H9 (cell line): ENCODE data around the gene TRPT1. TPM values are rescaled to one million over a fixed set of nuclear protein-coding genes. Genes with fewer than 3 reads are reported as not detected.

Source experiments
- DNase-seq: peaks from one replicate; pipeline ENCODE4 v3.0.0-alpha.2; 2017
- H2AFZ ChIP-seq: one replicate; pipeline ENCODE4 v1.6.1; 2013; ENCODE audit warnings: mild to moderate bottlenecking, low read length, control low read depth, moderate library complexity
- H2AK5ac ChIP-seq: 2 replicates; pipeline ENCODE4 v1.6.1; 2013; ENCODE audit warnings: low read length, control low read depth, mixed read lengths; ENCODE audit not compliant: insufficient read length
- H2BK120ac ChIP-seq: one replicate; pipeline ENCODE4 v1.6.1; 2013; ENCODE audit warnings: low read depth, mild to moderate bottlenecking, low read length, control low read depth, inconsistent platforms; ENCODE audit not compliant: poor library complexity, severe bottlenecking
- H2BK12ac ChIP-seq: 2 replicates; pipeline ENCODE4 v1.6.1; 2013; ENCODE audit warnings: low read length, control low read depth, mixed read lengths, low read depth; ENCODE audit not compliant: insufficient read length
- H2BK15ac ChIP-seq: 2 replicates; pipeline ENCODE4 v1.6.1; 2013; ENCODE audit warnings: low read depth, low read length, control low read depth
- H2BK20ac ChIP-seq: one replicate; pipeline ENCODE4 v1.6.1; 2013; ENCODE audit warnings: low read depth, mild to moderate bottlenecking, low read length, control low read depth, inconsistent platforms; ENCODE audit not compliant: poor library complexity, severe bottlenecking
- H2BK5ac ChIP-seq: 2 replicates; pipeline ENCODE4 v1.6.1; 2013; ENCODE audit warnings: low read length, control low read depth, mixed read lengths; ENCODE audit not compliant: insufficient read length
- H3K14ac ChIP-seq: 2 replicates; pipeline ENCODE4 v1.6.1; 2013; ENCODE audit warnings: low read length, control low read depth; ENCODE audit not compliant: insufficient read depth
- H3K18ac ChIP-seq: 2 replicates; pipeline ENCODE4 v1.6.1; 2013; ENCODE audit warnings: low read depth, mild to moderate bottlenecking, mixed read lengths, low read length, control low read depth; ENCODE audit not compliant: insufficient read length
- H3K23ac ChIP-seq: 2 replicates; pipeline ENCODE4 v1.6.1; 2013; ENCODE audit warnings: low read length, control low read depth, mixed read lengths, low read depth; ENCODE audit not compliant: insufficient read length
- H3K23me2 ChIP-seq: 2 replicates; pipeline ENCODE4 v1.6.1; 2013; ENCODE audit warnings: low read depth, mild to moderate bottlenecking, mixed read lengths, low read length, control low read depth; ENCODE audit not compliant: insufficient read length, poor library complexity, severe bottlenecking
- H3K27ac ChIP-seq: 2 replicates; pipeline ENCODE4 v1.5.1; 2013; ENCODE audit warnings: low read length, control low read depth, mixed read lengths, low read depth; ENCODE audit not compliant: insufficient read length
- H3K27me3 ChIP-seq: 2 replicates; pipeline ENCODE4 v1.6.1; 2013; ENCODE audit warnings: low read length, control low read depth, inconsistent platforms; ENCODE audit not compliant: insufficient read depth
- H3K4ac ChIP-seq: 2 replicates; pipeline ENCODE4 v1.6.1; 2013; ENCODE audit warnings: low read depth, mild to moderate bottlenecking, control low read depth, inconsistent platforms, low read length, moderate library complexity
- H3K4me1 ChIP-seq: 2 replicates; pipeline ENCODE4 v1.6.1; 2013; ENCODE audit warnings: low read length, control low read depth, inconsistent platforms; ENCODE audit not compliant: insufficient read depth
- H3K4me2 ChIP-seq: 2 replicates; pipeline ENCODE4 v1.6.1; 2013; ENCODE audit warnings: low read length, control low read depth, mixed read lengths; ENCODE audit not compliant: insufficient read length, insufficient read depth
- H3K56ac ChIP-seq: 2 replicates; pipeline ENCODE4 v1.6.1; 2013; ENCODE audit warnings: low read depth, mild to moderate bottlenecking, mixed read lengths, low read length, control low read depth; ENCODE audit not compliant: insufficient read length
- H3K79me1 ChIP-seq: 2 replicates; pipeline ENCODE4 v1.6.1; 2013; ENCODE audit warnings: low read depth, mild to moderate bottlenecking, moderate library complexity, low read length, control low read depth, inconsistent platforms; ENCODE audit not compliant: insufficient read depth, poor library complexity, severe bottlenecking
- H3K79me2 ChIP-seq: 2 replicates; pipeline ENCODE4 v1.6.1; 2013; ENCODE audit warnings: low read length, control low read depth, inconsistent platforms; ENCODE audit not compliant: insufficient read depth
- H3K9ac ChIP-seq: 2 replicates; pipeline ENCODE4 v1.6.1; 2013; ENCODE audit warnings: low read length, control low read depth, mixed read lengths; ENCODE audit not compliant: insufficient read length; ENCODE audit errors: extremely low read depth
- H3K9me3 ChIP-seq: one replicate; pipeline ENCODE4 v1.6.1; 2013; ENCODE audit warnings: low read depth, low read length, inconsistent platforms; ENCODE audit not compliant: control insufficient read depth
- H3T11ph ChIP-seq: one replicate; pipeline ENCODE4 v1.6.1; 2013; ENCODE audit warnings: mild to moderate bottlenecking, low read length, control low read depth, inconsistent platforms
- H4K20me1 ChIP-seq: one replicate; pipeline ENCODE4 v1.6.1; 2013; ENCODE audit not compliant: control insufficient read depth, insufficient read length, insufficient read depth
- H4K5ac ChIP-seq: 2 replicates; pipeline ENCODE4 v1.6.1; 2013; ENCODE audit warnings: low read depth, mild to moderate bottlenecking, mixed read lengths, low read length, control low read depth; ENCODE audit not compliant: insufficient read length
- H4K8ac ChIP-seq: replicated peaks from 2 replicates; pipeline ENCODE4 v1.6.1; 2013; ENCODE audit warnings: low read length, control low read depth, mixed read lengths, low read depth; ENCODE audit not compliant: insufficient read length
- H4K91ac ChIP-seq: 2 replicates; pipeline ENCODE4 v1.6.1; 2013; ENCODE audit warnings: low read depth, mild to moderate bottlenecking, moderate library complexity, mixed read lengths, low read length, control low read depth; ENCODE audit not compliant: insufficient read length
- H3K27ac Mint-ChIP-seq, 3 experiments: 2 replicates in 2 of 3; 3 replicates in 1 of 3; pipeline ENCODE4 v1.8.0; 2020 to 2021; ENCODE audit warnings: mixed read lengths in 3 of 3, mild to moderate bottlenecking in 1 of 3, moderate library complexity in 1 of 3
- H3K27me3 Mint-ChIP-seq: 2 replicates; pipeline ENCODE4 v1.8.0; 2021; ENCODE audit warnings: low read depth, mild to moderate bottlenecking, moderate library complexity, mixed read lengths
- H3K36me3 Mint-ChIP-seq, 3 experiments: 2 replicates in 2 of 3; 3 replicates in 1 of 3; pipeline ENCODE4 v1.8.0; 2020 to 2021; ENCODE audit warnings: low read depth in 3 of 3, mixed read lengths in 3 of 3; ENCODE audit not compliant: insufficient read depth in 1 of 3
- H3K4me1 Mint-ChIP-seq, 2 experiments: 2 replicates each; pipeline ENCODE4 v1.8.0; 2020; ENCODE audit warnings: mixed read lengths in 2 of 2
- H3K4me3 Mint-ChIP-seq, 2 experiments: 2 replicates in 1 of 2; 3 replicates in 1 of 2; pipeline ENCODE4 v1.8.0; 2020 to 2021; ENCODE audit warnings: mild to moderate bottlenecking in 2 of 2, mixed read lengths in 2 of 2, moderate library complexity in 1 of 2
- H3K9me3 Mint-ChIP-seq, 2 experiments: 2 replicates in 1 of 2; 3 replicates in 1 of 2; pipeline ENCODE4 v1.8.0; 2020; ENCODE audit warnings: mild to moderate bottlenecking in 2 of 2, mixed read lengths in 2 of 2, moderate library complexity in 1 of 2
- WGBS: extraction: QIAGEN DNeasy Blood & Tissue Kit; methylation state at CpG from one replicate; pipeline ENCODE4 v1.1.7; 2013; ENCODE audit warnings: missing lambda C conversion rate, low lambda C conversion rate, mixed read lengths; ENCODE audit not compliant: insufficient read length; ENCODE audit errors: extremely low coverage; 5-methylcytosine and 5-hydroxymethylcytosine counted together
- long read RNA-seq: library from polyadenylated mRNA; unstranded; transcript quantifications from one replicate; pipeline ENCODE4 v2.0.0, GENCODE V29; 2020
- total RNA-seq: library from RNA; stranded (reverse); gene quantifications from 2 replicates; pipeline ENCODE4 v1.2.1, GENCODE V29; 2021
- TF ChIP-seq, protein P1 (sequence below): fragments of 200-600 bp; sonication (generic); conservative IDR thresholded peaks from 3 replicates; pipeline ENCODE4 v1.8.0; 2021; ENCODE audit warnings: antibody characterized with exemption, mild to moderate bottlenecking

Gene TRPT1, protein sequence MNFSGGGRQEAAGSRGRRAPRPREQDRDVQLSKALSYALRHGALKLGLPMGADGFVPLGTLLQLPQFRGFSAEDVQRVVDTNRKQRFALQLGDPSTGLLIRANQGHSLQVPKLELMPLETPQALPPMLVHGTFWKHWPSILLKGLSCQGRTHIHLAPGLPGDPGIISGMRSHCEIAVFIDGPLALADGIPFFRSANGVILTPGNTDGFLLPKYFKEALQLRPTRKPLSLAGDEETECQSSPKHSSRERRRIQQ
- 31.5 and 33.6 TPM in 2 replicates for total RNA-seq
- long read RNA-seq, transcript TRPT1-201 (8 exons, 962 nt) = major isoform, 6 of 28 reads
- long read RNA-seq, partial matches to known transcripts = 4 of 28 reads
- long read RNA-seq, other reads (novel, unspliced or antisense) = 15 of 28 reads

DNA sequence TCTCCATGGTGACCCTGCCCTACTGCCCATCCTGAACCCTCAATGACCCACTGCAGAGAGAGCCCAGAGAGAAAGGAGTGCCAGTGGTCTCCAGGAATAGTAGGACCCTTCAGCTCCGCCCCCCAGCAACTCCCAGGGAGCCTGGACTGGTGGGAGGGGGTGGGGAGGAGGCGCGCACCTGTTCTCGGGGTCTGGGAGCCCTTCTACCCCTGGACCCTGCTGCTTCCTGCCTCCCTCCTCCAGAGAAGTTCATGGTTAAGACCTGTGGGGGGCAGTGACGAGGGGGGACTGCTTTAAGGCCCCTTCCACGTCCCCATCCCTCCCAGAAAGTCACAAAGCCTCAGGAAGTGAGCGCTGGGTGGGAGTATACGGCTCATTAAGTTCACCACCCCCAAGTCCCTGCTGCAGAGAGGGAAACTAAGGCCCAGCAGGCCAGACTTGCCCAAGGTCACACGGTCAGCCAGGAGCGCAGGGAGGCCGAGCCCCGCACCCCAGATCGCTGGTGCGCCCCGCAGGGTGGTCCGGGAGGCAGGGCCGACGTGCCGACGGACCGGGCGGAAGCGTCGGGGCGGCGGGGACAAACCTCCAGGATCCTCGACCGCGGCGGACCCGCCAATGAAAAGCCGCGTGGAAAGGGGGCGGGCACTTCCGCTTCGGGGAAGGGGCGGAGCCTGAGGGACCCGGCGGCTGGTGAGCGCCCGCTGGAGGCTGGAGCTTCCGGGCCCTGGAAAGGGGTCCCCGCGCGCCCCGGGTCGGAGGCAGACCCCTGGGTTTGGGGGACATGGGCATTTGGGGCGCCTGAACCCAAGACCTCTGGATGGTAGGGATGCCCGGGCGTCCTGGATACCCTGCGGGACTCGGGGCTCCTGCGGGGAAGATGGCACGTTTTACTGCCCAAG is at the start of gene TRPT1, which contains the start of gene NUDT22:
TSS of gene TRPT1 (minus strand) at position 579 of the 899 bp plus-strand sequence. CDS start at position 253, 326 bp downstream.
TSS of gene NUDT22 (plus strand) at position 667 of the 899 bp plus-strand sequence. CDS start 379 bp downstream, outside the sequence.
- Mint-ChIP-seq H3K27ac (peak within 1 kb of the TSS; percentile 59 to 92 (median 63); a peak in 4 of 7 replicates), H3K4me3 (peak within 1 kb of the TSS; percentile 80 to 91), H3K36me3 (peaks cover 0 to 14% (median 14%) of the 10 kb centered on the region in 3 experiments; a peak in 5 of 7 replicates), H3K4me1 (peaks cover 21 to 24% of the 10 kb centered on the region in 2 experiments), H3K9me3 (no peaks in the 10 kb centered on the region), H3K27me3 (no peaks in the 10 kb centered on the region; the same call in 1 of the 2 replicates)
- no peak within 1 kb of the TSS for H3K23ac ChIP-seq
- no peak within 1 kb of the TSS for H4K5ac ChIP-seq
- H4K20me1 ChIP-seq = no peaks in the 10 kb centered on the region
- no peak within 1 kb of the TSS for H2BK20ac ChIP-seq
- H3K79me2 ChIP-seq = no peaks in the 10 kb centered on the region
- H3K14ac ChIP-seq = peak within 1 kb of the TSS; percentile 84
- peak within 1 kb of the TSS; percentile 59 for H3K9ac ChIP-seq
- no peaks in the 10 kb centered on the region for H3K79me1 ChIP-seq
- H3K27me3 ChIP-seq = no peaks in the 10 kb centered on the region
- no peak within 1 kb of the TSS for H3K27ac ChIP-seq
- H3K4me2 ChIP-seq = peak within 1 kb of the TSS; percentile 50
- H3T11ph ChIP-seq = no peak within 1 kb of the TSS
- DNase-seq = peak; percentile 90
- no CpG with 5 or more reads among the region's 54 CpGs for WGBS
- H2BK15ac ChIP-seq = no peak within 1 kb of the TSS
- no peak within 1 kb of the TSS for H2AK5ac ChIP-seq
- H3K4me1 ChIP-seq = 0 out of 2 replicates have a peak, but pooled peaks cover 3% of the 10 kb centered on the region
- no peak within 1 kb of the TSS for H3K4ac ChIP-seq
- H2BK12ac ChIP-seq = no peak within 1 kb of the TSS
- H2BK5ac ChIP-seq = no peak within 1 kb of the TSS
- TF ChIP-seq, protein P1, sequence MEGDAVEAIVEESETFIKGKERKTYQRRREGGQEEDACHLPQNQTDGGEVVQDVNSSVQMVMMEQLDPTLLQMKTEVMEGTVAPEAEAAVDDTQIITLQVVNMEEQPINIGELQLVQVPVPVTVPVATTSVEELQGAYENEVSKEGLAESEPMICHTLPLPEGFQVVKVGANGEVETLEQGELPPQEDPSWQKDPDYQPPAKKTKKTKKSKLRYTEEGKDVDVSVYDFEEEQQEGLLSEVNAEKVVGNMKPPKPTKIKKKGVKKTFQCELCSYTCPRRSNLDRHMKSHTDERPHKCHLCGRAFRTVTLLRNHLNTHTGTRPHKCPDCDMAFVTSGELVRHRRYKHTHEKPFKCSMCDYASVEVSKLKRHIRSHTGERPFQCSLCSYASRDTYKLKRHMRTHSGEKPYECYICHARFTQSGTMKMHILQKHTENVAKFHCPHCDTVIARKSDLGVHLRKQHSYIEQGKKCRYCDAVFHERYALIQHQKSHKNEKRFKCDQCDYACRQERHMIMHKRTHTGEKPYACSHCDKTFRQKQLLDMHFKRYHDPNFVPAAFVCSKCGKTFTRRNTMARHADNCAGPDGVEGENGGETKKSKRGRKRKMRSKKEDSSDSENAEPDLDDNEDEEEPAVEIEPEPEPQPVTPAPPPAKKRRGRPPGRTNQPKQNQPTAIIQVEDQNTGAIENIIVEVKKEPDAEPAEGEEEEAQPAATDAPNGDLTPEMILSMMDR = peak; percentile 46
- H3K56ac ChIP-seq = no peak within 1 kb of the TSS
- H2BK120ac ChIP-seq = no peak within 1 kb of the TSS
- peaks cover 24% of the 10 kb centered on the region for H3K23me2 ChIP-seq
- no peak within 1 kb of the TSS for H4K8ac ChIP-seq
- no peak within 1 kb of the TSS for H3K18ac ChIP-seq
- H3K9me3 ChIP-seq = no peaks in the 10 kb centered on the region
- no peak within 1 kb of the TSS for H4K91ac ChIP-seq
- H2AFZ ChIP-seq = no peak within 1 kb of the TSS
